Stomach smooth muscle (tissue), 2 donors: ENCODE data around the gene VPS13D.

Experiments used
- H3K27ac ChIP-seq: one replicate; pipeline ENCODE4 v1.7.0; 2013; ENCODE audit warnings: mild to moderate bottlenecking, low read length, inconsistent platforms
- H3K27me3 ChIP-seq, 2 donors: one replicate each; pipeline ENCODE4 v1.7.0; 2013; ENCODE audit warnings: low read length in 2 of 2; ENCODE audit not compliant: insufficient read depth in 2 of 2, control insufficient read depth in 1 of 2
- H3K36me3 ChIP-seq, 2 donors: one replicate each; pipeline ENCODE4 v1.7.0; 2013; ENCODE audit warnings: low read length in 2 of 2; ENCODE audit not compliant: control insufficient read depth in 2 of 2, insufficient read depth in 2 of 2
- H3K4me1 ChIP-seq: one replicate; pipeline ENCODE4 v1.7.0; 2013; ENCODE audit warnings: low read length; ENCODE audit not compliant: control insufficient read depth, insufficient read depth
- H3K4me3 ChIP-seq, 2 donors: one replicate each; pipeline ENCODE4 v1.7.0; 2013; ENCODE audit warnings: low read length in 2 of 2
- H3K9ac ChIP-seq, 2 donors: one replicate each; pipeline ENCODE4 v1.7.0; 2013; ENCODE audit warnings: low read length in 2 of 2, mild to moderate bottlenecking in 1 of 2
- H3K9me3 ChIP-seq, 2 donors: one replicate each; pipeline ENCODE4 v1.7.0; 2013; ENCODE audit warnings: low read length in 2 of 2; ENCODE audit not compliant: control insufficient read depth in 2 of 2
- donor health status: healthy.
- donor health status: Pancreatic carcinoma.

The VPS13D gene

GRCh38 chr1:12405325-12406210 is 175.7 kb downstream of the VPS13D start:
- Histone ChIP-seq H3K9me3 (no peaks in the 10 kb centered on the region), H3K27ac (peak overlapping the region; percentile 37), H3K36me3 (peaks cover 10 to 27% of the 10 kb centered on the region in 2 donors), H3K4me3 (no peak overlapping the region), H3K4me1 (peaks cover 38% of the 10 kb centered on the region), H3K27me3 (no peaks in the 10 kb centered on the region), H3K9ac (no peak overlapping the region)

- peaks cover 30% of the 10 kb centered on the region for H3K4me1 ChIP-seq
- H3K27ac ChIP-seq: peak overlapping the region; percentile 37
- no peak overlapping the region for H3K4me3 ChIP-seq
- peaks cover 10 to 21% of the 10 kb centered on the region in 2 donors for H3K36me3 ChIP-seq
- H3K27me3 ChIP-seq: no peaks in the 10 kb centered on the region
- H3K9me3 ChIP-seq: no peaks in the 10 kb centered on the region
- peak overlapping the region in 1 of 2 donors; percentile 18 for H3K9ac ChIP-seq
Measured at GRCh38 chr1:12406211-12407021, 176.6 kb downstream of the VPS13D start.

GRCh38 chr1:12407050-12407961 is 177.5 kb downstream of the VPS13D start:
- Histone ChIP-seq H3K36me3 (peaks cover 10 to 21% of the 10 kb centered on the region in 2 donors), H3K4me1 (peaks cover 27% of the 10 kb centered on the region), H3K9me3 (no peaks in the 10 kb centered on the region), H3K27ac (peak overlapping the region; percentile 37), H3K9ac (no peak overlapping the region), H3K27me3 (no peaks in the 10 kb centered on the region), H3K4me3 (no peak overlapping the region)

GRCh38 chr1:12407962-12408454 is 178.2 kb downstream of the VPS13D start:
- Histone ChIP-seq H3K9me3 (no peaks in the 10 kb centered on the region), H3K27ac (peak overlapping the region; percentile 37), H3K36me3 (peaks cover 10 to 16% of the 10 kb centered on the region in 2 donors), H3K9ac (no peak overlapping the region), H3K4me1 (peaks cover 27% of the 10 kb centered on the region), H3K4me3 (no peak overlapping the region), H3K27me3 (no peaks in the 10 kb centered on the region)

- peaks cover 10 to 14% of the 10 kb centered on the region in 2 donors for H3K36me3 ChIP-seq
- H3K9ac ChIP-seq: no peak overlapping the region
- H3K4me1 ChIP-seq: peaks cover 27% of the 10 kb centered on the region
- no peak overlapping the region for H3K4me3 ChIP-seq
- H3K9me3 ChIP-seq: no peaks in the 10 kb centered on the region
- H3K27ac ChIP-seq: peak overlapping the region; percentile 37
- H3K27me3 ChIP-seq: no peaks in the 10 kb centered on the region
Measured at GRCh38 chr1:12408662-12409061, 178.8 kb downstream of the VPS13D start.

GRCh38 chr1:12409681-12410080 is 179.9 kb downstream of the VPS13D start:
- Histone ChIP-seq H3K9ac (no peak overlapping the region), H3K36me3 (peaks cover 4 to 6% of the 10 kb centered on the region in 2 donors), H3K9me3 (no peaks in the 10 kb centered on the region), H3K4me3 (no peak overlapping the region), H3K27ac (no peak overlapping the region), H3K27me3 (no peaks in the 10 kb centered on the region), H3K4me1 (peaks cover 27% of the 10 kb centered on the region)

- no peaks in the 10 kb centered on the region for H3K27me3 ChIP-seq
- no peak overlapping the region for H3K9ac ChIP-seq
- no peaks in the 10 kb centered on the region for H3K36me3 ChIP-seq
- no peaks in the 10 kb centered on the region for H3K9me3 ChIP-seq
- H3K4me1 ChIP-seq: peaks cover 25% of the 10 kb centered on the region
- H3K27ac ChIP-seq: no peak overlapping the region
- no peak overlapping the region for H3K4me3 ChIP-seq
Measured at GRCh38 chr1:12410351-12410750, 180.5 kb downstream of the VPS13D start.

- no peak overlapping the region for H3K27ac ChIP-seq
- no peaks in the 10 kb centered on the region for H3K9me3 ChIP-seq
- H3K4me1 ChIP-seq: peaks cover 17% of the 10 kb centered on the region
- H3K27me3 ChIP-seq: no peaks in the 10 kb centered on the region
- H3K9ac ChIP-seq: no peak overlapping the region
- peaks cover 0 to 3% of the 10 kb centered on the region in 2 donors for H3K36me3 ChIP-seq
- H3K4me3 ChIP-seq: no peak overlapping the region
Measured at GRCh38 chr1:12411098-12411497, 181.3 kb downstream of the VPS13D start.

GRCh38 chr1:12411747-12412146 is 181.9 kb downstream of the VPS13D start:
- Histone ChIP-seq H3K27me3 (no peaks in the 10 kb centered on the region), H3K36me3 (peaks cover 2 to 7% of the 10 kb centered on the region in 2 donors), H3K27ac (no peak overlapping the region), H3K9me3 (no peaks in the 10 kb centered on the region), H3K4me3 (no peak overlapping the region), H3K9ac (no peak overlapping the region), H3K4me1 (peaks cover 12% of the 10 kb centered on the region)

GRCh38 chr1:12412439-12412838 is 182.6 kb downstream of the VPS13D start:
- H3K36me3 ChIP-seq: peaks cover 8 to 13% of the 10 kb centered on the region in 2 donors
- no peaks in the 10 kb centered on the region for H3K9me3 ChIP-seq
- H3K27ac ChIP-seq: no peak overlapping the region
- H3K4me3 ChIP-seq: no peak overlapping the region
- H3K9ac ChIP-seq: no peak overlapping the region
- peaks cover 12% of the 10 kb centered on the region for H3K4me1 ChIP-seq
- no peaks in the 10 kb centered on the region for H3K27me3 ChIP-seq
